H9 (cell line): ENCODE data around the gene ZNF793. TPM values are rescaled to one million over a fixed set of nuclear protein-coding genes. Genes with fewer than 3 reads are reported as not detected.
A peak's percentile ranks its signal among the peaks of the same experiment; 100 is the strongest.

Source experiments
- DNase-seq: peaks from one replicate; pipeline ENCODE4 v3.0.0-alpha.2; 2017
- H2AFZ ChIP-seq: one replicate; pipeline ENCODE4 v1.6.1; 2013; ENCODE audit warnings: mild to moderate bottlenecking, low read length, control low read depth, moderate library complexity
- H2AK5ac ChIP-seq: 2 replicates; pipeline ENCODE4 v1.6.1; 2013; ENCODE audit warnings: low read length, control low read depth, mixed read lengths; ENCODE audit not compliant: insufficient read length
- H2BK120ac ChIP-seq: one replicate; pipeline ENCODE4 v1.6.1; 2013; ENCODE audit warnings: low read depth, mild to moderate bottlenecking, low read length, control low read depth, inconsistent platforms; ENCODE audit not compliant: poor library complexity, severe bottlenecking
- H2BK12ac ChIP-seq: 2 replicates; pipeline ENCODE4 v1.6.1; 2013; ENCODE audit warnings: low read length, control low read depth, mixed read lengths, low read depth; ENCODE audit not compliant: insufficient read length
- H2BK15ac ChIP-seq: 2 replicates; pipeline ENCODE4 v1.6.1; 2013; ENCODE audit warnings: low read depth, low read length, control low read depth
- H2BK20ac ChIP-seq: one replicate; pipeline ENCODE4 v1.6.1; 2013; ENCODE audit warnings: low read depth, mild to moderate bottlenecking, low read length, control low read depth, inconsistent platforms; ENCODE audit not compliant: poor library complexity, severe bottlenecking
- H2BK5ac ChIP-seq: 2 replicates; pipeline ENCODE4 v1.6.1; 2013; ENCODE audit warnings: low read length, control low read depth, mixed read lengths; ENCODE audit not compliant: insufficient read length
- H3K14ac ChIP-seq: 2 replicates; pipeline ENCODE4 v1.6.1; 2013; ENCODE audit warnings: low read length, control low read depth; ENCODE audit not compliant: insufficient read depth
- H3K18ac ChIP-seq: 2 replicates; pipeline ENCODE4 v1.6.1; 2013; ENCODE audit warnings: low read depth, mild to moderate bottlenecking, mixed read lengths, low read length, control low read depth; ENCODE audit not compliant: insufficient read length
- H3K23ac ChIP-seq: 2 replicates; pipeline ENCODE4 v1.6.1; 2013; ENCODE audit warnings: low read length, control low read depth, mixed read lengths, low read depth; ENCODE audit not compliant: insufficient read length
- H3K23me2 ChIP-seq: 2 replicates; pipeline ENCODE4 v1.6.1; 2013; ENCODE audit warnings: low read depth, mild to moderate bottlenecking, mixed read lengths, low read length, control low read depth; ENCODE audit not compliant: insufficient read length, poor library complexity, severe bottlenecking
- H3K27ac ChIP-seq: 2 replicates; pipeline ENCODE4 v1.5.1; 2013; ENCODE audit warnings: low read length, control low read depth, mixed read lengths, low read depth; ENCODE audit not compliant: insufficient read length
- H3K27me3 ChIP-seq: 2 replicates; pipeline ENCODE4 v1.6.1; 2013; ENCODE audit warnings: low read length, control low read depth, inconsistent platforms; ENCODE audit not compliant: insufficient read depth
- H3K4ac ChIP-seq: 2 replicates; pipeline ENCODE4 v1.6.1; 2013; ENCODE audit warnings: low read depth, mild to moderate bottlenecking, control low read depth, inconsistent platforms, low read length, moderate library complexity
- H3K4me1 ChIP-seq: 2 replicates; pipeline ENCODE4 v1.6.1; 2013; ENCODE audit warnings: low read length, control low read depth, inconsistent platforms; ENCODE audit not compliant: insufficient read depth
- H3K4me2 ChIP-seq: 2 replicates; pipeline ENCODE4 v1.6.1; 2013; ENCODE audit warnings: low read length, control low read depth, mixed read lengths; ENCODE audit not compliant: insufficient read length, insufficient read depth
- H3K56ac ChIP-seq: 2 replicates; pipeline ENCODE4 v1.6.1; 2013; ENCODE audit warnings: low read depth, mild to moderate bottlenecking, mixed read lengths, low read length, control low read depth; ENCODE audit not compliant: insufficient read length
- H3K79me1 ChIP-seq: 2 replicates; pipeline ENCODE4 v1.6.1; 2013; ENCODE audit warnings: low read depth, mild to moderate bottlenecking, moderate library complexity, low read length, control low read depth, inconsistent platforms; ENCODE audit not compliant: insufficient read depth, poor library complexity, severe bottlenecking
- H3K79me2 ChIP-seq: 2 replicates; pipeline ENCODE4 v1.6.1; 2013; ENCODE audit warnings: low read length, control low read depth, inconsistent platforms; ENCODE audit not compliant: insufficient read depth
- H3K9ac ChIP-seq: 2 replicates; pipeline ENCODE4 v1.6.1; 2013; ENCODE audit warnings: low read length, control low read depth, mixed read lengths; ENCODE audit not compliant: insufficient read length; ENCODE audit errors: extremely low read depth
- H3K9me3 ChIP-seq: one replicate; pipeline ENCODE4 v1.6.1; 2013; ENCODE audit warnings: low read depth, low read length, inconsistent platforms; ENCODE audit not compliant: control insufficient read depth
- H3T11ph ChIP-seq: one replicate; pipeline ENCODE4 v1.6.1; 2013; ENCODE audit warnings: mild to moderate bottlenecking, low read length, control low read depth, inconsistent platforms
- H4K20me1 ChIP-seq: one replicate; pipeline ENCODE4 v1.6.1; 2013; ENCODE audit not compliant: control insufficient read depth, insufficient read length, insufficient read depth
- H4K5ac ChIP-seq: 2 replicates; pipeline ENCODE4 v1.6.1; 2013; ENCODE audit warnings: low read depth, mild to moderate bottlenecking, mixed read lengths, low read length, control low read depth; ENCODE audit not compliant: insufficient read length
- H4K8ac ChIP-seq: replicated peaks from 2 replicates; pipeline ENCODE4 v1.6.1; 2013; ENCODE audit warnings: low read length, control low read depth, mixed read lengths, low read depth; ENCODE audit not compliant: insufficient read length
- H4K91ac ChIP-seq: 2 replicates; pipeline ENCODE4 v1.6.1; 2013; ENCODE audit warnings: low read depth, mild to moderate bottlenecking, moderate library complexity, mixed read lengths, low read length, control low read depth; ENCODE audit not compliant: insufficient read length
- H3K27ac Mint-ChIP-seq, 3 experiments: 2 replicates in 2 of 3; 3 replicates in 1 of 3; pipeline ENCODE4 v1.8.0; 2020 to 2021; ENCODE audit warnings: mixed read lengths in 3 of 3, mild to moderate bottlenecking in 1 of 3, moderate library complexity in 1 of 3
- H3K27me3 Mint-ChIP-seq: 2 replicates; pipeline ENCODE4 v1.8.0; 2021; ENCODE audit warnings: low read depth, mild to moderate bottlenecking, moderate library complexity, mixed read lengths
- H3K36me3 Mint-ChIP-seq, 3 experiments: 2 replicates in 2 of 3; 3 replicates in 1 of 3; pipeline ENCODE4 v1.8.0; 2020 to 2021; ENCODE audit warnings: low read depth in 3 of 3, mixed read lengths in 3 of 3; ENCODE audit not compliant: insufficient read depth in 1 of 3
- H3K4me1 Mint-ChIP-seq, 2 experiments: 2 replicates each; pipeline ENCODE4 v1.8.0; 2020; ENCODE audit warnings: mixed read lengths in 2 of 2
- H3K4me3 Mint-ChIP-seq, 2 experiments: 2 replicates in 1 of 2; 3 replicates in 1 of 2; pipeline ENCODE4 v1.8.0; 2020 to 2021; ENCODE audit warnings: mild to moderate bottlenecking in 2 of 2, mixed read lengths in 2 of 2, moderate library complexity in 1 of 2
- H3K9me3 Mint-ChIP-seq, 2 experiments: 2 replicates in 1 of 2; 3 replicates in 1 of 2; pipeline ENCODE4 v1.8.0; 2020; ENCODE audit warnings: mild to moderate bottlenecking in 2 of 2, mixed read lengths in 2 of 2, moderate library complexity in 1 of 2
- CTCF ChIP-seq: fragments of 200-600 bp; sonication (generic); conservative IDR thresholded peaks from 3 replicates; pipeline ENCODE4 v1.8.0; 2021; ENCODE audit warnings: antibody characterized with exemption, mild to moderate bottlenecking
- WGBS: extraction: QIAGEN DNeasy Blood & Tissue Kit; methylation state at CpG from one replicate; pipeline ENCODE4 v1.1.7; 2013; ENCODE audit warnings: missing lambda C conversion rate, low lambda C conversion rate, mixed read lengths; ENCODE audit not compliant: insufficient read length; ENCODE audit errors: extremely low coverage; 5-methylcytosine and 5-hydroxymethylcytosine counted together
- total RNA-seq: library from RNA; stranded (reverse); gene quantifications from 2 replicates; pipeline ENCODE4 v1.2.1, GENCODE V29; 2021

Gene ZNF793
- total RNA-seq, 1 experiment from 2014 or later: 17.1 TPM

- no peak within 1 kb of the TSS for H2BK12ac ChIP-seq
- no peak within 1 kb of the TSS for H2BK20ac ChIP-seq
- no peak within 1 kb of the TSS for H3K18ac ChIP-seq
- H3K79me1 ChIP-seq: no peaks in the 10 kb centered on the region
- H2BK120ac ChIP-seq: no peak within 1 kb of the TSS
- no peaks in the 10 kb centered on the region for H4K20me1 ChIP-seq
- no peaks in the 10 kb centered on the region for H3K27me3 Mint-ChIP-seq
- H3K9ac ChIP-seq: peak within 1 kb of the TSS; percentile 56
- H2AK5ac ChIP-seq: no peak within 1 kb of the TSS
- H3K4me2 ChIP-seq: peak within 1 kb of the TSS; percentile 98
- H3K36me3 Mint-ChIP-seq: peaks cover 10 to 16% (median 11%) of the 10 kb centered on the region in 3 experiments
- H3K79me2 ChIP-seq: no peaks in the 10 kb centered on the region
- no peak within 1 kb of the TSS for H3K27ac ChIP-seq
- H4K8ac ChIP-seq: peak within 1 kb of the TSS; percentile 33
- no peaks in the 10 kb centered on the region for H3K9me3 ChIP-seq
- no peak within 1 kb of the TSS for H3K56ac ChIP-seq
- peak; percentile 94 for DNase-seq
- peak within 1 kb of the TSS; percentile 49 for H2AFZ ChIP-seq
- H2BK5ac ChIP-seq: no peak within 1 kb of the TSS
- no peak within 1 kb of the TSS for H3K14ac ChIP-seq
- H2BK15ac ChIP-seq: no peak within 1 kb of the TSS
- no peak within 1 kb of the TSS for H3K4ac ChIP-seq
- peaks cover 13 to 24% of the 10 kb centered on the region in 2 experiments for H3K4me1 Mint-ChIP-seq
- H3T11ph ChIP-seq: no peak within 1 kb of the TSS
- peak within 1 kb of the TSS; percentile 97 for H3K4me3 Mint-ChIP-seq
- H3K4me1 ChIP-seq: no peaks in the 10 kb centered on the region
- no peak within 1 kb of the TSS for H3K23ac ChIP-seq
- no peak within 1 kb of the TSS for H4K91ac ChIP-seq
- H3K27ac Mint-ChIP-seq: peak within 1 kb of the TSS; percentile 70 to 92 (median 76); a peak in 4 of 7 replicates
- H4K5ac ChIP-seq: no peak within 1 kb of the TSS
- H3K9me3 Mint-ChIP-seq: peaks cover 0 to 15% of the 10 kb centered on the region in 2 experiments
- H3K27me3 ChIP-seq: no peaks in the 10 kb centered on the region
- no CpG with 5 or more reads among the region's 62 CpGs for WGBS
- TF ChIP-seq CTCF: no peak
- H3K23me2 ChIP-seq: peaks cover 16% of the 10 kb centered on the region
Observed at GRCh38 chr19:37466798-37467607, 39.7 kb upstream of the ZNF793 start, which contains the start of gene ZNF569. ZNF569 (minus strand) TSS chr19:37467444; CDS start chr19:37444921, 22,523 bp downstream.
